Epithelial cell of umbilical artery (primary cell): Measurements from ENCODE around the gene PFKL. TPM values are rescaled to one million over a fixed set of nuclear protein-coding genes. Genes with fewer than 3 reads are reported as not detected.

Experiments used
- total RNA-seq: library from RNA; depleted of rRNA; stranded (reverse); fragments of >200 nt; gene quantifications from 2 replicates; pipeline ENCODE4 v1.2.3, GENCODE V29; 2014

PFKL gene
- 182 and 235 TPM in 2 replicates for total RNA-seq

GRCh38 chr21:44299458-44300261 is at the start of gene PFKL:
Gene PFKL, plus strand, starts transcription at chr21:44300053. Its CDS starts 53 bp downstream, at chr21:44300106.

DNA sequence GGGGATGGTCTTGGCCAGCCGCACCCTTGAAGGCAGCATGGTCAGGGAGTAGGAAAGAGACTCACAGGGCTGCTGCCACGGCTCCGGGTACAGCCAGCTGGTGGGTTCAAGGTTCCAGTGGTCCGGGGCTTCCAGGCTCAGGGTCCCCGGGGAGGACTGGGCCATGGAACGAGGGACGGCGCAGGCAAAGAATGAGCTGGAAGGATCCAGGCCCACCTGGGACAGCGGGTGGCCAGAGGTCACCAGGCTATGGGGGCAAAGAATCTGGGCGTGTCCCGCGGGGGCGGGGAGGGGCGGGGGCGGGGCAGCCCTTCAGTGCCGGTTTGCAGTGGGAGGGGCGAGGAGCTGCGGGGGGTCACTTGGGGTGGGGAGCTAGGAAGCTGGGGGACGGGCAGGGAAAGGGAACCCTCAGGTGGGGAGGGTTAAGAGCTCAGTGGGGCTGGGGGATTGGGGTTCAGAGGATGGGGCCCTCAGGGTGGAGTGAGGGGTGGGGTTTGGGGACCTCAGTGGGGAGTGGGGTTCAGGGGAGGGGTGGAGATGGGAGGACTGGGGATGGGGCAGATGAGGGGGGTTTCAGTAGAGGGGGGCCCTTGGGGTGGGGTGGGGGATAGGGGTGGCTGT is 38.1 kb upstream of the PFKL start, which contains the start of gene DNMT3L:
Gene DNMT3L (minus strand): TSS at position 223 of the 621 bp plus-strand sequence. CDS start 638 bp downstream, outside the sequence.

DNA sequence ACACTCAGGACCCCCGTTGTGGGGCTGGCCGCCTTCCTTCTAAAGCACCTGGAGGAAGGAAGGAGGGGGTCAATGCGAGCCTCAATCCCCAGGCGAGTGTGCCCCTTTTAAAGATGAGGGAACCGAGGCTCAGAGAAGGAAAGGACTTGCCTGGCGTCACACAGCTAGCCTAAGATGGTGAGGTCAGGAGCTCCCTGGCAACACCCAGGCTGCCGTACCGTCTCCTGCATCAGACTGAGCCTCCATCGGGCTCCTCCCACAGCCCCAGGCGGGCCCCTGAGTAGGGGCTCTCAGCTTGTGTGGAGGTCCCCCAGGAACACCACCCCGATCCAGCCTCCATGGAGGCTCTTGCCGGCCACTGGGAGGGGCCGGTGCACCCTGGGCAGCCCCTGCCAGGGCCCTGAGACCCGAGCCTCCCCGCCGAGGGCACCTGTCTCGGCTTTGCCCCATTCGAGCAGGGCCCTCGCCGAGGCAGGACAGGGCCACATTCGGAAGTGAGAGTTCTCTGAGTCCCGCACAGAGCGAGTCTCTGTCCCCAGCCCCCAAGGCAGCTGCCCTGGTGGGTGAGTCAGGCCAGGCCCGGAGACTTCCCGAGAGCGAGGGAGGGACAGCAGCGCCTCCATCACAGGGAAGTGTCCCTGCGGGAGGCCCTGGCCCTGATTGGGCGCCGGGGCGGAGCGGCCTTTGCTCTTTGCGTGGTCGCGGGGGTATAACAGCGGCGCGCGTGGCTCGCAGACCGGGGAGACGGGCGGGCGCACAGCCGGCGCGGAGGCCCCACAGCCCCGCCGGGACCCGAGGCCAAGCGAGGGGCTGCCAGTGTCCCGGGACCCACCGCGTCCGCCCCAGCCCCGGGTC is 14.5 kb upstream of the PFKL start, which contains the start of gene AIRE:
Gene AIRE (plus strand): TSS at position 739 of the 855 bp plus-strand sequence. CDS start 131 bp downstream, outside the sequence.

GRCh38 chr21:44338971-44339910 is 39.4 kb downstream of the PFKL start, which contains the start of gene CFAP410:
Gene CFAP410, minus strand, starts transcription at chr21:44339390. Its CDS starts 196 bp downstream, at chr21:44339194.

GRCh38 chr21:44353191-44353970 is 53.5 kb downstream of the PFKL start, which contains the start of gene TRPM2:
Gene TRPM2, plus strand, starts transcription at chr21:44353621. Its CDS starts 80 bp downstream, at chr21:44353701.

Other genes starting within 250 kb of the PFKL start
- gene PWP2, start 192.7 kb upstream of the PFKL start, total RNA-seq: 25.1 and 25.3 TPM in 2 replicates
- 33.0 and 53.9 TPM in 2 replicates for gene GATD3, start 166.4 kb upstream of the PFKL start, total RNA-seq
- gene ICOSLG, start 59.1 kb upstream of the PFKL start, total RNA-seq: 0.76 and 1.3 TPM in 2 replicates
- gene DNMT3L, start 38.2 kb upstream of the PFKL start, total RNA-seq: not detected in 2 replicates
- gene AIRE, start 14.2 kb upstream of the PFKL start, total RNA-seq: under 0.01 and 0.15 TPM in 2 replicates
- gene CFAP410, start 39.3 kb downstream of the PFKL start, total RNA-seq: 3.5 and 8.4 TPM in 2 replicates
- not detected in 2 replicates for gene TRPM2, start 53.6 kb downstream of the PFKL start, total RNA-seq
- gene LRRC3, start 155.5 kb downstream of the PFKL start, total RNA-seq: 0.61 and 1.9 TPM in 2 replicates
- gene KRTAP10-1, start 240.1 kb downstream of the PFKL start, total RNA-seq: not detected in 2 replicates